Measurements from ENCODE around the gene RRP1B. TPM values are rescaled to one million over a fixed set of nuclear protein-coding genes. Genes with fewer than 3 reads are reported as not detected.

RRP1B gene
- total RNA-seq, 1 donor from 2014 or later: 70.4 TPM

- Mint-ChIP-seq H3K27me3 (ENCODE audit: low read depth) (no peaks in the 10 kb centered on the region), H3K27ac (ENCODE audit: unreplicated experiment) (no peak overlapping the region), H3K36me3 (ENCODE audit: low read depth) (no peaks in the 10 kb centered on the region), H3K4me3 (no peak overlapping the region), H3K4me1 (peaks cover 16% of the 10 kb centered on the region), H3K9me3 (no peaks in the 10 kb centered on the region)
- no peak for DNase-seq (ENCODE audit: low read depth, low spot score)
- TF ChIP-seq CTCF (conservative IDR thresholded peaks at IDR 0.05): no peak
Measured at GRCh38 chr21:43735236-43736091, 76.1 kb downstream of the RRP1B start.

GRCh38 chr21:43736224-43736883 lies 77.0 kb downstream of the RRP1B start:
- DNase-seq (ENCODE audit: low read depth, low spot score): no peak
- Mint-ChIP-seq H3K27me3 (ENCODE audit: low read depth) (no peaks in the 10 kb centered on the region), H3K4me3 (no peak overlapping the region), H3K9me3 (no peaks in the 10 kb centered on the region), H3K27ac (ENCODE audit: unreplicated experiment) (peak overlapping the region; percentile 12), H3K4me1 (peaks cover 20% of the 10 kb centered on the region), H3K36me3 (ENCODE audit: low read depth) (no peaks in the 10 kb centered on the region)
- TF ChIP-seq CTCF (conservative IDR thresholded peaks at IDR 0.05): no peak

GRCh38 chr21:43737158-43737950 lies 78.0 kb downstream of the RRP1B start:
- H3K36me3 Mint-ChIP-seq (ENCODE audit: low read depth): no peaks in the 10 kb centered on the region
- no peak overlapping the region for H3K4me3 Mint-ChIP-seq
- no peak for TF ChIP-seq CTCF (conservative IDR thresholded peaks at IDR 0.05)
- no peaks in the 10 kb centered on the region for H3K27me3 Mint-ChIP-seq (ENCODE audit: low read depth)
- H3K4me1 Mint-ChIP-seq: peaks cover 20% of the 10 kb centered on the region
- H3K27ac Mint-ChIP-seq (ENCODE audit: unreplicated experiment): peak overlapping the region; percentile 43
- no peaks in the 10 kb centered on the region for H3K9me3 Mint-ChIP-seq
- DNase-seq (ENCODE audit: low read depth, low spot score): no peak

GRCh38 chr21:43739621-43740435 lies 80.5 kb downstream of the RRP1B start:
- DNase-seq (ENCODE audit: low read depth, low spot score): no peak
- H3K4me3 Mint-ChIP-seq: no peak overlapping the region
- H3K27ac Mint-ChIP-seq (ENCODE audit: unreplicated experiment): peak overlapping the region; percentile 62
- peaks cover 1% of the 10 kb centered on the region for H3K36me3 Mint-ChIP-seq (ENCODE audit: low read depth)
- H3K9me3 Mint-ChIP-seq: no peaks in the 10 kb centered on the region
- peaks cover 10% of the 10 kb centered on the region for H3K4me1 Mint-ChIP-seq
- H3K27me3 Mint-ChIP-seq (ENCODE audit: low read depth): no peaks in the 10 kb centered on the region
- TF ChIP-seq CTCF (conservative IDR thresholded peaks at IDR 0.05): no peak
